D721Med (cell line): ENCODE data around the gene IL27RA.

Experiments
- DNase-seq: peaks from one replicate; pipeline ENCODE4 v3.0.0; 2011; ENCODE audit warnings: low spot score; ENCODE audit not compliant: insufficient read length
- FAIRE-seq: peaks from 2 replicates; lab custom pipeline; 2011; peaks lifted over from hg19 to GRCh38; lab: Jason Lieb, UNC
- TF ChIP-seq, protein P1 (sequence below): IDR thresholded peaks from 2 replicates; pipeline ENCODE4 v1.5.1; 2012; ENCODE audit warnings: mild to moderate bottlenecking, control low read depth; ENCODE audit not compliant: insufficient read depth; ENCODE audit errors: missing control alignments

Gene IL27RA

DNA sequence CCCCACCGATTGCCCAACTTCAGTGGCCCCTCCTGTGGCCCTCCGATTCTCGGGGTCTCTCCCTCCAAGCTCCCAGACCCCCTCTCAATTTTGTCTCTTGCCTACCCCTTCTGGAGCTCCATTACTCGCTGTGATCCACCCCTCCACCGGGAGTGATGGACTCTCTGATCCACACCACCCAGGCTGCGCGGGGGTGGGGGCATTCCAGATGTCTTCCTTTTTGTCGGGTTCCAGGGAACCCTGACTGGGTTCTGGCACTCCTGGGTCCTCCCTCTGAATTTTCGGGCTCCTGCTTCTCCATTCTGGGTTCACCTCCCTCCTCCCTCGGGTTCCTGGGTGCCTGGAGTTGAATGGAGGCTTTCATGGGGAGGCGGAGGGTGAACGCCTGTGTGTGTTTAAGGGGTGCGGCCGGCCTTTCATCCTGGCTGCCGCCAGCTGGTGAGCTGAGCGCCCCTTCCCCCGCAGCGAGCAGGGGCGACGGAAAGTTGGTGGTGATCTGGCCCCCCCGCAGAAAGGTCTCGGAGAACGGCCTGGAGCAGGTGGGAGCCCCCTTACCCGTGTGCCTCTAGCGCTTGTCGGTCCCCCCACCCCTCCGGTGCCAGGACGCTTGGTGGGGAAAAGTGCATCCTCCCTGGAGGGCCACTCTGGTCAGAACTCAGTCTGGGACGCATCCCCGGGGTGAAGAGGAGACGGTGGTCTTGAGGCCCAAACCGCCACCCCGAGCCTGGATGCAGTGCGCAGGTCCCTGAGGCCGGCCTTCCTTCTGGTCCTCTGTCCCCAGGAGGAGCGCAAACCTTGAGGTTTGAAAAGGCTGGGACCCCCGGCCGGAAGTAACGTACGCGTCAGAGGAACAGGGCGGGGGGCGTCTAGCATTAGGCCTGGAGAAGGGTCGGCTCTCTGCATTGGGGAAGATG is 42.6 kb downstream of the IL27RA start:
- FAIRE-seq = no peak
- no peak for DNase-seq

DNA sequence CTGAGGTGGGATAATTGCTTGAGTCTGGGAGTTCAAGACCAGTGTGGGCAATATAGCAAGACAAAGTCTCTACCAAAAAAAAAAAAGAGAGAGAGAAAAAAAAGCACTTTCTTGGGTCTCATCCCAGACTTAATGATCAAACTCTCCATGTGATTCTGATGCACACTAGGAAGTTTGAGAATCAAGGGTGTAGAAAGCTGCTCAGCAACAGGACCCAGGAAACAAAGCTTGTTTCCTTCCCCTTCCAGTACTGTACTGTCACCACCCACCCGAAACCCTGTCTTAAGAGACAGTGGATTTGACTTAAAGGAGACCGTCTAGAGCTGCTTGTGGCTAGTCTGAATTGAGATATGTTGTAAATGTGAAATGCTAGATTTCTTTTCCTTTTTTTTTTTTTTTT is 46.8 kb downstream of the IL27RA start:
- no peak for FAIRE-seq
- DNase-seq = no peak
- TF ChIP-seq, protein P1, sequence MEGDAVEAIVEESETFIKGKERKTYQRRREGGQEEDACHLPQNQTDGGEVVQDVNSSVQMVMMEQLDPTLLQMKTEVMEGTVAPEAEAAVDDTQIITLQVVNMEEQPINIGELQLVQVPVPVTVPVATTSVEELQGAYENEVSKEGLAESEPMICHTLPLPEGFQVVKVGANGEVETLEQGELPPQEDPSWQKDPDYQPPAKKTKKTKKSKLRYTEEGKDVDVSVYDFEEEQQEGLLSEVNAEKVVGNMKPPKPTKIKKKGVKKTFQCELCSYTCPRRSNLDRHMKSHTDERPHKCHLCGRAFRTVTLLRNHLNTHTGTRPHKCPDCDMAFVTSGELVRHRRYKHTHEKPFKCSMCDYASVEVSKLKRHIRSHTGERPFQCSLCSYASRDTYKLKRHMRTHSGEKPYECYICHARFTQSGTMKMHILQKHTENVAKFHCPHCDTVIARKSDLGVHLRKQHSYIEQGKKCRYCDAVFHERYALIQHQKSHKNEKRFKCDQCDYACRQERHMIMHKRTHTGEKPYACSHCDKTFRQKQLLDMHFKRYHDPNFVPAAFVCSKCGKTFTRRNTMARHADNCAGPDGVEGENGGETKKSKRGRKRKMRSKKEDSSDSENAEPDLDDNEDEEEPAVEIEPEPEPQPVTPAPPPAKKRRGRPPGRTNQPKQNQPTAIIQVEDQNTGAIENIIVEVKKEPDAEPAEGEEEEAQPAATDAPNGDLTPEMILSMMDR = no peak

More for the DNA sequence above, 42.6 kb downstream of the IL27RA start:
- TF ChIP-seq, protein P1 = no peak

DNA sequence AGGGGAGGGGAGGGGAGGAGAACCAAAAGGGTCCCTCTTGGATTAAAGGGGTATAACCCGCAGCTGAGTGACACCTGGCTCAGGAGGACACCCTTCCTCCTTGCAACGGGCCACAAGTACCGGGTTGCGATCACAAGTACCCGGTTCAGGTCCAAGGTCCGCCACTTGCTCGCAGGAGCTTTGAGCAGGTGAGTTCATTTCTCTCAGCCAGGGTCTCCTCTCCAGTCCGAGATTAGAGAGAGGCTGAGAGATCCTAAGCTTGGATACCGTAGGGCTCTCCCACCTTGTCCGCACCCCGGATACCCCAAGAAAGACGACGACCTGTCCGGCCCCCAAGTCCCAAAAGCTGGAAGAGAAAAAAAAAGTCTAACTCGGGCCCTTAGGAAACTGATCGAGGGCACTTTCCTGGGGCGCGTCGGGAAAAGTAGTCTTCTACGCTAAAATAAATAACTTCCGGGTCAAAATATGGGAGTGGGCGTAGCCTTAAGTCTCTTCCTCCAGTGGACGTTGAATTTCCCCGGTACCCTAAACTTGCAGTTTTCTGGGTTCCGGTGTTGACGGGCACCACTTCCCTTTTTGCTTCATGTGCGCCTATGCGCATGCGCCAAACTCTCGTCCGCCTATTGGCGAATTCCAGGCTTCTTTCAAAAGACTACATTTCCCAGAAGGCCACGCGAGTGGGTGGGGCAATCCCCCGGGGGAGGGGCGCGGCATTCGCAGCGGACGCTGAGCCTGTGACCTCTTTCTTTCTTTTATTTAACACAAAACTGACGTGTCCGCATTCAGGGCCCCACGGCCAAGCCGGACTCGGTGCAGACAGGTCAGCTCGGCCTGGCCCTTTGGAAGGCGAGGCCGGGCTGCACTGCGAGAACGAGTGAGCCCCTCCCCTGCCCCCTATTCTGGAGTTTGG is 49.6 kb downstream of the IL27RA start:
- DNase-seq = peak; percentile 93
- peak; percentile 77 for FAIRE-seq
- TF ChIP-seq, protein P1 = no peak

DNA sequence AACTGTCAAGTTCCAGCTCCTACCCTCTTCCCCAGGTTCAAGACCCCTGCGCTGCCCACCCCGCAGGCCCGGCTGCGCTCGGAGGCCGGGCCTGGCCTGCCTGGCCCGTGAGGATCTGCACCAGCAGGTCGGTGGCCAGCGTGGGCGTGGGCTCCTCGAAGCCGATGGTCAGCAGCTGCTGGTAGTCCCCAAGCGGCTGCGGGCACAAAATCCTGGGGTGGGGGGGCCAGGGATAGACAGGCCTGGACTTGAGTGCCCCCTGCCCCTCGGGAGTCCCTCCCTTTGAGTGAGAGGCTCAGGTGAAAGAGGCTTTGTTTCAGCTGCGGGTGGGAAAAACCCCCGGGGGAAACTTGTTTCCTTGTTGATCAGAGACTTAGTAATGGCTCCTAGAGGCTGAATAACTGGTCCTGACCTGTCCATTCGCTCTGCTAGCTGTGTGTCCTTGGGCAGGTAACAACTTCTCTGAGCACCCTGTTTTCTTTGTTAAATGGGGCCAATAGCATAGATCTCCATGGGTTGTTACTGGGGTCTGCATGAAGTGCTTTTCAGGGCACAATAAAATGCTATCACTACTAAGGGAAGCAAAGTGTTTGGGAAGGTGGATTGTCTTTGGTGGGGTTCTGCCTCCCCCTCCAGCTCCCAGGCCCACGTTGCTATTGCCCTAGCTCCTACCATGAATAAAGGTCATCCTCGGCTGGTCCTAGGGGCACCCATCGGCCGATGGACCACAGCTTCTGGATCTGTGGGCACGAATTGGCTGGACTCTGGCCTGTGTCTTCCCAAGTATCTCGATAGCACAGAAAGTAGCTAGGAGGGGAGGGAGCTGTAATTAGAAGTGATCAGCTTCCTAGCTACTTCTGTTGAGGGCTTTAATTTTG is 50.5 kb downstream of the IL27RA start:
- TF ChIP-seq, protein P1 = no peak
- no peak for DNase-seq
- no peak for FAIRE-seq

DNA sequence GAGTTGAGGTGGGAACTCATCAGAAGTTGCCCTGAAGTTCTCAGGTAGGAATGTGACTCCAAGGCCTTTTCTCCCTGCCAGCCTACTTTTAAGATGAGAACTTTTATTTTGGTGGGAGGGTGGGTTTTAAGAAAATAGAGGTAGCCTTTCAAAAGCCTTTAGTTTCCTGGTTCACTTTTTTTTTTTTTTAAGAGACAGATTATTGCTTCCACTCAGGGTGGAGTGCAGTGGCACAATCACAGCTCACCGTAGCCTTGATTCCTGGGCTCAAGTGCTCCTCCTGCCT is 51.1 kb downstream of the IL27RA start:
- FAIRE-seq (no peak), DNase-seq (no peak)
- TF ChIP-seq, protein P1 = no peak

DNA sequence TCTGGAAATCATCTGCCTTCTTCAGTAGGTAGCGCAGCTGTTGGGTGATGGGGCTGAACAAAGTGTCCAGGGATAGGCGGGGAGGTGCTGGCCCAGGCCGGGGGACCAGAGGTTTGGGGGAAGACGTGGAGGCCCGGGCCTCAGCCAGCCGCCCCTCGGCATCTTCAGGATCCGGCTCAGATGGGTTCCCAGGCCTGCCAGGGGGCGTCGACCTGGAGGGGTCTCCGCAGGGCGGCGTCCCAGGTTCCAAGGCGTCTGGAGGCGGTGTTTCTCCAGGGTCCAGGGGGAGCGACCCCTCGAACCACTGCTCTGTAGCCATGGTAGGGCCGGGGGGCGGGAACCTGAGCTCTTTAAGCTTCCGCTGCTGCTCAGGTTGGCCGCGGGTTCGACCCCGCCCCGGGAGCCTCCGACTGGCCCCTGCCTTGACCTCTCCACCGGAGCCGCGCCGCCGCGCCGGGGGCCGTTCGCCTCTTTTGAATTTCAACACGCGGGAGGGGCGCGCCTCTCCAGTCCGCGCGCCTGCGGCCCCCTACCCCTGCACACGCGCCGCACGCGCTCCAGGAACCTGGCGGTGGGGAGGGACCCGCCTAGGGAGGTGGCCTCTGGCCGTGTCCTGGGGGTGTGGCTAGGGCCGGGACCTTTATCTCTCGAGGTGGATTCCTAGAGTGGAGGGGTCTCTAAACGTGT is 53.9 kb downstream of the IL27RA start, which contains the start of gene C19orf67:
C19orf67 (minus strand) TSS at position 475 of the 687 bp plus-strand sequence; CDS start at position 319, 156 bp downstream.
- no peak for DNase-seq
- TF ChIP-seq, protein P1 = no peak
- no peak for FAIRE-seq
